DMS153 (cell line): ENCODE measurements around the gene EEFSEC.

ENCODE experiments used
- DNase-seq: peaks from one replicate; lab custom pipeline; 2025; lab: John Stamatoyannopoulos, UW

EEFSEC gene

GRCh38 chr3:128271536-128272332 is 118.5 kb downstream of the EEFSEC start:
- no peak for DNase-seq

GRCh38 chr3:128273109-128273840 is 120.0 kb downstream of the EEFSEC start:
- DNase-seq: no peak

- no peak for DNase-seq
Observed at GRCh38 chr3:128273841-128274573, 120.7 kb downstream of the EEFSEC start.

- no peak for DNase-seq
Observed at GRCh38 chr3:128274837-128275236, 121.6 kb downstream of the EEFSEC start.

- no peak for DNase-seq
Observed at GRCh38 chr3:128275316-128276145, 122.2 kb downstream of the EEFSEC start.

- no peak for DNase-seq
Observed at GRCh38 chr3:128276146-128276435, 122.8 kb downstream of the EEFSEC start.

GRCh38 chr3:128276577-128277183 is 123.4 kb downstream of the EEFSEC start:
- no peak for DNase-seq

- no peak for DNase-seq
Observed at GRCh38 chr3:128277378-128278069, 124.2 kb downstream of the EEFSEC start.

- no peak for DNase-seq
Observed at GRCh38 chr3:128278130-128278529, 124.8 kb downstream of the EEFSEC start.

GRCh38 chr3:128278761-128279600 is 125.7 kb downstream of the EEFSEC start:
- no peak for DNase-seq

- DNase-seq: no peak
Observed at GRCh38 chr3:128279601-128279880, 126.3 kb downstream of the EEFSEC start.

- peak; percentile 80 for DNase-seq
Observed at GRCh38 chr3:128280481-128281052, 127.3 kb downstream of the EEFSEC start.

GRCh38 chr3:128281056-128281455 is 127.8 kb downstream of the EEFSEC start:
- no peak for DNase-seq

GRCh38 chr3:128281461-128282367 is 128.4 kb downstream of the EEFSEC start:
- DNase-seq: no peak

- DNase-seq: no peak
Observed at GRCh38 chr3:128282380-128283196, 129.3 kb downstream of the EEFSEC start.

GRCh38 chr3:128283421-128283820 is 130.1 kb downstream of the EEFSEC start:
- DNase-seq: no peak

GRCh38 chr3:128285042-128285966 is 132.0 kb downstream of the EEFSEC start:
- DNase-seq: no peak
